Dermis microvascular lymphatic vessel endothelial cell (primary cell): ENCODE measurements around the gene CCDC85C. TPM values are rescaled to one million over a fixed set of nuclear protein-coding genes. Genes with fewer than 3 reads are reported as not detected.

Experiments
- DNase-seq, 2 donors: peaks; one replicate each; pipeline versions ENCODE4 v3.0.0 to v3.0.0-alpha.2; 2010; ENCODE audit warnings: low read depth in 2 of 2
- total RNA-seq: library from RNA; depleted of rRNA; stranded (reverse); fragments of >200 nt; gene quantifications from 2 replicates; pipeline ENCODE4 v1.2.1, GENCODE V29; 2014

The CCDC85C gene
- total RNA-seq, 1 donor from 2014 or later: 5.5 TPM

GRCh38 chr14:99513946-99514551, 90.0 kb downstream of the CCDC85C start:
- no peak for DNase-seq

- no peak for DNase-seq
Observed at GRCh38 chr14:99513183-99513694, 90.8 kb downstream of the CCDC85C start.

GRCh38 chr14:99512571-99513182, 91.3 kb downstream of the CCDC85C start:
- DNase-seq: no peak

GRCh38 chr14:99512110-99512449, 91.9 kb downstream of the CCDC85C start:
- no peak for DNase-seq

- DNase-seq: no peak
Observed at GRCh38 chr14:99511421-99512109, 92.4 kb downstream of the CCDC85C start.

GRCh38 chr14:99510556-99511139, 93.4 kb downstream of the CCDC85C start:
- DNase-seq: no peak

GRCh38 chr14:99509871-99510555, 94.0 kb downstream of the CCDC85C start:
- no peak for DNase-seq

GRCh38 chr14:99508896-99509629, 94.9 kb downstream of the CCDC85C start:
- no peak for DNase-seq

- no peak for DNase-seq
Observed at GRCh38 chr14:99507860-99508640, 96.0 kb downstream of the CCDC85C start.

GRCh38 chr14:99506276-99506675, 97.7 kb downstream of the CCDC85C start:
- DNase-seq: peak in 1 of 2 donors; percentile 34

- DNase-seq: peak in 1 of 2 donors; percentile 28
Observed at GRCh38 chr14:99505089-99505488, 98.9 kb downstream of the CCDC85C start.

- DNase-seq: no peak
Observed at GRCh38 chr14:99503848-99504453, 100.1 kb downstream of the CCDC85C start.

GRCh38 chr14:99502989-99503421, 101.0 kb downstream of the CCDC85C start:
- no peak for DNase-seq

- no peak for DNase-seq
Observed at GRCh38 chr14:99497894-99498293, 106.1 kb downstream of the CCDC85C start.

GRCh38 chr14:99497341-99497740, 106.7 kb downstream of the CCDC85C start:
- DNase-seq: no peak

GRCh38 chr14:99484106-99484505, 119.9 kb downstream of the CCDC85C start:
- DNase-seq: no peak

GRCh38 chr14:99481745-99482099, 122.3 kb downstream of the CCDC85C start:
- peak in 1 of 2 donors; percentile 37 for DNase-seq

GRCh38 chr14:99480917-99481744, 122.9 kb downstream of the CCDC85C start, which contains the start of gene CCNK:
CCNK (plus strand) TSS chr14:99481409; CDS start chr14:99492678, 11,269 bp downstream.
- peak; percentile 99 to 100 for DNase-seq
